G401.6 (cell line): ENCODE measurements around the gene STOX1.
"Not testable (repeated sequence)": the region's sequence is repeated elsewhere in the genome, so short reads cannot be mapped to it uniquely, and the experiment has no call there.

Source experiments
- FAIRE-seq: peaks from 2 replicates; lab custom pipeline; 2012; peaks lifted over from hg19 to GRCh38; lab: Jason Lieb, UNC

STOX1 gene

DNA sequence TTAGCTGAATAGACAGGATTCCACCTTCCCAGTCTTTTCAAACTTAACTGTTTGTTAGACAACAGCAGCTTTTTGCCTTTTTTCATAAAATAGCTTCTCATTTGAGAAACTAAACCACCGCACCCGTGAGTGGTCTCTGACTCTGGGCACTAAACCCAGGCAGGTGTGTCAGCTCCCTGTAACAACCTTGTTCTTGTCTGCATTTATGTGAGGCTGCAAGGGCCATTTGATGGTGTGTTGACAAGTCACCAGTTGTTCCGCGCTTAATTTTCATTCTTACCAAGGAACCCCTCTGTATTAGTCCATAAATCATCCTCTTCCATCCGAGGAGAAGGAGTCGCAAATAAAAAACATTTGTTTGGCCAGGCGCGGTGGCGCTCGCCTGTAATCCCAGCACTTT lies 1.5 kb downstream of the STOX1 start:
- no peak for FAIRE-seq

DNA sequence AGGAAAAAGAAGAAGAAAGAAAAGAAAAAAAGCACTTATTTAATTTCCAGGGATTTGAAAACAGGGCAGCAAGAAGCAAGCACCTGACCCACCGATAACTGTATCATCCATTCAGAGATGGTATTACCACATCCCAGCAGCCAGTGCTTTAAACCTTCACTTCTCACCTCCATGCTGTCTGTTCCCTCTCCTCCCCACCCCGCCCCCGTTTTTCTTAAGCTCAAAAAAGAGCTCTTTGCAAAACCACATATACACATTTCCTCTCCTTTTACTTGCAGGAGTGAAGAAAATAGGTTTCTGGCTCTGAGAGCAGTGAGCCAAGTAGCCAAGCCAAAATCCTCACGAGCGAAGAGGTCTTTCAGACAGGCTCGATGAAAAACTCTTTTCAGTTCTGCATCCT lies 2.2 kb downstream of the STOX1 start:
- FAIRE-seq, result no peak

DNA sequence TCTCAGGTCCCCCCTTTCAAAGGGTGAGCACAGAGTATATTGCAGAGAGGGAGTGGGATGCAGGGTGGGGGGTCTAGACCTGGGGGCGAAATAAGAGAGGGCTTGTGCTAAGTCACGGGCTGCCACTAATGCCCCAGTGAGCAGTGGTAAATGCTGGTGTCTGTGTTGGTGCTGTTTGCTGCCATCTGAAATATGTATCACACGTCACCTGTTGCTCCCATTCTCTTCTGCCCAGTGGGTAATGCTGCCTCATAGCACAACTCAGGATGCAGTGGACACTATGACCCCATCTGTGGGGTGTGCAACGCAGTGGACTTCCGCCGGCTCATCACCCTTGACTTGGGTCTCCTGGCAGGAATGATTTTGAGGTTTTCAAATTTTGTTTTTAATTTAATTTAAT lies 2.6 kb downstream of the STOX1 start:
- FAIRE-seq, result no peak

DNA sequence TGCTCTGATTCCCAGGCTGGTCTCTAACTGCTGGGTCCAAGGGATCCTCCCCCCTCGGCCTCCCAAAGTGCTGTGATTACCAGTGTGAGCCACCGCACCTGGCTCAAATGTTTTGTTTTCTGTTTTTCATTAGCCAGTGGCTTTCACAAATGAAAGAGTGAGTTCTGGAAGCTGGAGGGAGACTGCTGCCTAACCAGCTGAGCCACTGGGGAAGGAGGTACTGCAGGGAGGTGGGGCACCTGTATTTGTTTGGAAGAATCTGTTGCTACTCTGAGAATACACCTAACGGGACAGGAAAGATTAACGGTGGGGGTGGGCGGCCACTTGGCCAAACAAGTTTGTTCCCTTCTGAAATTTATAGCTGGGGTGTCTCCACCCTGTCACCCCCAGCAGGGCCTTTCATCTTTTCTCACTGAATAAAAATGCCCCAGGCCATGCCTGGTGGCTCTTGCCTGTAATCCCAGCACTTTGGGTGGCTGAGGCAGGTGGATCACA lies 4.7 kb downstream of the STOX1 start:
- FAIRE-seq, result no peak

DNA sequence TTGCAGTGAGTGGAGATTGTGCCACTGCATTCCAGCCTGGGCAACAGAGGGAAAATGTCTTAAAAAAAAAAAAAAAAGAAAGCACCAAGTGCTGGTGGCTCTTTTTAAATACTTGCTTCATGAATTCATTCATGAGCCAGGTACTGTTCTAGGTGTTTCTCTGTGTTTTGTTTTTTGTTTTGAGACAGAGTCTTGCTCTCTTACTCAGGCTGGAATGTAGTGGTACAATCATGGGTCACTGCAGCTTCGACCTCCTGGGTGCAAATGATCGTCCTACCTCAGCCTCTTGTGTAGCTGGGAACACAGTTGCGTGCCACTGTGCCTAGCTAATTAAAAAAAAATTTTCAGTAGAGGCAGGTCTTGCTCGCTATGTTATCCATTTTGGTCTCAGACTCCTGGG lies 5.3 kb downstream of the STOX1 start:
- FAIRE-seq, result no peak

DNA sequence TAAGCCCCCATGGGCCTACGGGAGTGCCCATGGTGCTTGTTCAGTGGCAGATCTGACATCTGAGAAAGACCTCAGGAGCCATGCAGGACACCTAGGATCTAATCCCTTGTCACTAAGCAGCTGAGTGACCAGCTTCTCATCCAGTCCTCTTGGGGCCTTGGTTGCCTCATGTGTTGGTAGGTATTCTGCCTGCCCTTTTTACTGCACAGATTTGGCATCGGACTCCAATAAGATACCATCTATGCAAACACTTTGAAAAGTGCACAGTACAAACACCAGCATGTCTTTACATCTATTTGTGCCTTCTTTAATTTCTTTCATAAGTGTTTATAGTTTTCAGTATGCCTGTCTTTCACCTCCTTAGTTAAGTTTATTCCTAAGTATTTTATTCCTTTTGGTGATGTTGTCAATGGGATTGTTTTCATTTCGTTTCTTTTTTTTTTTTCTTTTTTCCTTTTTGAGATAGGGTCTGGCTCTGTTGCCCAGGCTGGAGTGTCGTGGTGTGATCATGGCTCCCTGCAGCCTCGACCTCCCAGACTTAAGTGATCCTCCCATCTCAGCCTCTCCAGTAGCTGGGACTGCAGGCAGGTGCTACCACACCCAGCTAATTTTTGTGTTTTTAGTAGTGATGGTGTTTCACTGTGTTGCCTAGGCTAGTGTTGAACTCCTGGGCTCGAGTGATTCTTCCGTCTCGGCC lies 10.4 kb downstream of the STOX1 start:
- no peak for FAIRE-seq

DNA sequence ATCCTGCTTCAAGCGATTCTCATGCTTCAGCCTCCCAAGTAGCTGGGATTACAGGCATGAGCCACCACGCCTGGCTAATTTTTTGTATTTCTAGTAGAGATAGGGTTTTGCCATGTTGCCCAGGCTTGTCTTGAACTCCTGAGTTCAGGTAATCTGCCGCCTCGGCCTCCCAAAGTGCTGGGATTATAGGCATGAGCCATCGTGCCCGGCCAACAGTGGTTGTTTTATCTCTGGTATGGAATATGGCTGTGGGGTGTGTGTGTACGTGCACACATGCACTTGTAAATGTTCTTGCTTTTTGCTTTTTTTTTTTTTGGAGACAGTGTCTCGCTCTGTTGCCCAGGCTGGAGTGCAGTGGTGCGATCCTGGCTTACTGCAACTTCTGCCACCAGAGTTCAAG lies 13.3 kb downstream of the STOX1 start:
- FAIRE-seq, result not testable (repeated sequence)

DNA sequence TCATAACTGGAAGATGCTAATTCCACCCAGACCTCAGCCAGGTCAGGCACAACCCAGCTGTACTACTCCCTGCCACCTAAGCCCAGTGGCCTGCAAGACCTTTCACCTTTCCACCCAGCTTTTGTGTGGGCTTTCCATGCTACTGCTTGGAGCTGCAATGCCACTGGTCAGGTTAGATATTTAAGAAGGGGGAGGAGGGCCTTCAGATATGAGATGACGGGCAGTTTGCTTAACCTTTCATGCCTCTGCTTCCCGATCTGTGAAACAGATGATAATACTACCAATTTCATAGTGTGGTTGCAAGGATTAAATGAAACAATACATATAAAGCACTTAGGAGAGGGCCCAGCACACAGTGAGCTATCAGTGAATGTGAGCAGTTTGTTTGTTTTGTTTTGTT lies 20.9 kb downstream of the STOX1 start:
- FAIRE-seq, result no peak

DNA sequence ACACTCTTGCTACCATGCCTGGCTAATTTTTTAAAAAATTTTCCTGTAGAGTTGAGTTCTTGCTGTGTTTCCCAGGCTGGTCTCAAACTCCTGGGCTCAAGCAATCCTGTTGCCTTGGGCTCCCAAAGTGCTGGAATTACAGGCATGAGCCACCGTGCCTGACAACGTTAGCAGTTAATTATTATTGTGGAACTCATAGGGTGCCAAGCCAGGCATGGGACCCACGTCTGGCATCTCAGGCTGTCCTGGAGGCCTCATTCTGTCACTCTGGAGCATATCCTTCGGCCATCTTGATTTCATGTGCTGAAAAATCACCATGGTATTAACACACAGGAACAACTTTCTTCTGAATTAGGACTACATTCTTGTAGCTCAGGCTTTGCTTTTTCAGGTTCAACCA lies 21.5 kb downstream of the STOX1 start:
- FAIRE-seq, result no peak

DNA sequence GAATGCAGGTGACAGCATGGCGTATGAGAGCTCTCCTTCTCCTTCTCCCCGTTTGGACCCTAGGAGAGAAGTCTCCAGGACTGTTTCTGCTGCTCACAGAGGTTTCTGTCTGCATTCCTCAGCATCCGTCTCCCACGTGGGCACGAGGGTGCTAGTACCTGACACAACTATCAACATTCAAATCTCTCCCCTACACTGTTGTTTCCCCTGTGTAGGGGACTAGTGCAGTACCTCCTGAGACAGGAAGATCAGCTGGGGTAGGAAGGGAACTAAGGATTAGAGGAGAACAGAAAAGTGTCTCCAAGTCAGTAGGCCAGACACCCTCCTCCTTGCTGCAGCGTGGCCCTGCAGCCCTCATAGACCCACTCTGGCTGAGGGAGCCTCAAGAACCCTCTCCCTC lies 29.0 kb downstream of the STOX1 start:
- no peak for FAIRE-seq

DNA sequence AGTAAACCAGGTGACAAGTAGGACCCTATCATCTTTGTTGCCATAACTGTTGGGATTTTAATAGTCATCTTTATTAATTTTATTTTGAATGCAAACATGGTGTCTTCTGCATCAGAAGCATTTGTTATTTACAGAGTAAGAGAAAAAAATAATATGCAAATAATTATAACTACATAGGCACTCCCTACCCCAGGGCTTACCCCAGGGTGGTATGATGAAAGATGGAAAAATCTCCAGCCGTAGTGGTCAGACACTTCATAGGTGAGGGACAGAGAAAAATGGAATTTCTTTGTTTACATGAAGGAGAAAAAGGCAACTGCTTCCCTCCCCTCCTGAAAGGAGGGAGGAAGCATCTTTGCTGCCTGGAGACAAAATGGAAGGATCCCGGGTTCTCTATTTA lies 29.7 kb downstream of the STOX1 start:
- FAIRE-seq, result no peak

DNA sequence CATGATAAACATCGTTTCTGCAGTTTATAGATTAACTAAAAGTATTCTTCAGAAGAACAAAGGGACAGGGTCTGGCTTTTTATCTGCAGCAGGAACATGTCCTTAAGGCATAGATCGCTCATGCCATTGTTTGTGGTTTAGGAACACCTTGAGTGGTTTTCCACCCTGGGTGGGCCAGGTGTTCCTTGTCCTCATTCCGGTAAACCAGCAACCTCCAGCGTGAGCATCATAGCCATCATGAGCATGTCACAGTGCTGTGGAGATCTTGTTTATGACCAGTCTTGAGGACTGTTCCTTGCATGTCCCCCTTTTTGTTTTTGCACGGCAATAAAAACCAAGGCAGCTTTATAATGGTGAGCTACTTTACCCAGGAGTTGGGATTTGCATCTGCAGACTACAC lies 33.9 kb downstream of the STOX1 start:
- FAIRE-seq, result no peak

DNA sequence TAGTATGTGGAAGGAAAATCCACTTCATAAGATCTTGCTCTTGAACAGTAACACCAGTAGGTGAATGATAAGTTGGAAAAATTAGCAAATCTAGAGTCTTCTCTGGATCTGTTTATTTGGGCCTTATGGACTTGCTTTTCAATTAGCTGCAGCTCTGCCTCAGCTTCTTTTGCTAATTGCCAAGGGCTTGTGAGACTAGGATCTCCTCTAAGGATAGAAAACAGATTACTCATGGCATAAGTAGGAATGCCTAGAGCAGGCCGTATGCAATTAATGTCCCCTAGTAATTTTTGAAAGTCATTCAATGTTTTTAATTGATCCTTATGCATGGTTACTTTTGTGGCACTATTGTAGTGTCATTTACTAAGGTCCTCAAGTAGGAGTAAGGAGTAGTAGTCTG lies 37.3 kb downstream of the STOX1 start:
- FAIRE-seq, result no peak

DNA sequence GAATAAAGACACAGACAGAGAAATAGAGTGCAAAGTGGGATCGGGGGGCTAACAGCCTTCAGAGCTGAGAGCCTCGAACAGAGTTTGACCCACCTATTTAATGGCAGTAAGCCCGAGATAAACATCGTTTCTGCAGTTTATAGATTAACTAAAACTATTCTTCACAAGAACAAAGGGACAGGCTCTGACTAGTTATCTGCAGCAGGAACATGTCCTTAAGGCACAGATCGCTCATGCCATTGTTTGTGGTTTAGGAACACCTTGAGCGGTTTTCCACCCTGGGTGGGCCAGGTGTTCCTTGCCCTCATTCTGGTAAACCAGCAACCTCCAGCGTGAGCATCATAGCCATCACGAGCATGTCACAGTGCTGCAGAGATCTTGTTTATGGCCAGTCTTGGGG lies 40.8 kb downstream of the STOX1 start:
- FAIRE-seq, result not testable (repeated sequence)

DNA sequence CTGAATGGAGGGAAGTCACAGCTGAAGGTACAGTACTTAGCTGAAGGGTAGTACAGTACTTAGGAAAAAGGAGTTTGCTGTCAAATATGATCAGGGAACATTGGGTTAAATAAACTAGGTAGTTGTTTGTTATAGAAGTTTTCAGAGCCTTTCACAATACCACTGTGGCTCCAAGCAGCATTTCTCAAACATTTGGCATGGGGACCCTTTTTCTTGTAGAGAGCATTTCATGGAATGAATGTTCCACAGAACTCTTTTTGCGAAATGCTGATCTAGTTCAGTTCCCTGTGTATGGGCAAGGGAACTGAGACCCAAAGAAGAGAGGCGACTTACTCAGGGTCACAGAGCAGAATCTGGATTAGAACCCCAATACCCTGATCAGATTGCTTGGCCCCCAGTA lies 42.3 kb downstream of the STOX1 start:
- FAIRE-seq, result no peak

DNA sequence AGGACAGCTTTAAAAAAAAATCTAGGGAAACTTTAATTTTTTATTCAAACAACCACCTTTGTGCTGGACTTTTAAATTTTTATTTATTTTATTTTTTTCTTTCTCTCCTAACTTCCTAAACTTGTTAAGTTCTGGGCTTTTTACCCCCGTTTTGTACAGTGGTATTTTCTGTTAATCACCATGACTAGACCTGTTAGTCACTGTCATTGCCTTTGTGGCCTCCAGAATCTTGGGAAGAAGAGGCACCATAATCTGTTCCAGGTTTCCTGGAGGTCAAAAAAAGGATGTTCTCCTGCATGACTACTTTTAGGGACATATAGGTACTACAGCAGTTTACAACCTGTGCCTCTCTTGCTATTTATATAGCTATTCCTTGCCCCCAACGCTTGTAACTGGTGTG lies 42.7 kb downstream of the STOX1 start:
- FAIRE-seq, result no peak

DNA sequence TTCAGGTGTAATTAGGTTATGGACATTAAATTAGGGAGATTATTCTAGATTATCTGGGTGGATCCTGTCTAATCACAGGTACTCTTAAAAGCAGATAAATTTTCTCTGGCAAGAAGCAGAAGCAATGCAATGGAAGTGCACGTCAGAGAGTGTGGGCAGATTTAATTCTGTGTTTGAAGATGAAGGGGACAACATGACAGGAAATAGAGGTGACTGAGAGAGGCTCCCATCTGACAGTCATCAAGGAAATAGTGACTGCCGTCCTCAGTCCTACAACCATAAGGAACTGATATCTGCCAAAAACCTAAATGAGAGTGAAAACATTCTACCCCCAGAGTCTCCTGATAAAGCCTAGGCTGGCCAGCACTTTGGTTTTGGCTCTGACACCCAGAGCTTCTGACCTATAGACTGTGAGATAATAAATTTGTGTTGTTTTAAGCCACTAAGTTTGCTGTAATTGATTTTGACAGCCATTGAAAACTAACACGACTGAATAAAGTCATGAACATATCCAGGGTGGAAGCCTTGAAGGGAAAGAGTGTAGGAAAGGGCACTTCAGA lies 43.3 kb downstream of the STOX1 start:
- no peak for FAIRE-seq

DNA sequence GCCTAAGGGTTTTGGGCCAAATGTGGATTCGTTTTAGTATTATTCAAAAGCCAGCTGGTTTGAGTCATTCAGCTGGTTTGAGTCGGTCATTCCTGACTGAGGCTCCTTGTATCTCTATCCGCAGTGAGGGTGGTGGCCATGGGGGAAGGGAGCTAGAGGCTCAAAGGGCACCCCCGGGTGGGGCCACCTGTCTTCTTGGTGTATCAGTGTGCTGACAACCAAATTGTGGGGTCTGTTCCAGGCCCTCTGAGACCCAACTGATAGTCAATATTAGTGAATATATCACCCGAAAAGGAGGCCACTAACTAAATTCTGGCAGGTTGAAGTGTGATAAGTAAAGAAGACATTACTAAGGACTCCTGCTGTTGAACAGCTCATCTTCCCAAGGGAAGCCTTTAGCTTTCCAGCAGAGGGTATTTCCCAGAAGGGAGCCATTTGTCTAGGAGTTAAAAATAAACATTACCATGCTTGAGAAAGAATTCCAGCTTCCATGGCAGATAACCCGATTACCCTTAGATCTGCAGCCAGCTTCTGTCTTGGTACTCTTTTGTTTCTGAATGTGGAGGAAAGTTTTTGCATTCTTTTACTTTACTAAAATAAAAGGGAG lies 43.9 kb downstream of the STOX1 start:
- no peak for FAIRE-seq

DNA sequence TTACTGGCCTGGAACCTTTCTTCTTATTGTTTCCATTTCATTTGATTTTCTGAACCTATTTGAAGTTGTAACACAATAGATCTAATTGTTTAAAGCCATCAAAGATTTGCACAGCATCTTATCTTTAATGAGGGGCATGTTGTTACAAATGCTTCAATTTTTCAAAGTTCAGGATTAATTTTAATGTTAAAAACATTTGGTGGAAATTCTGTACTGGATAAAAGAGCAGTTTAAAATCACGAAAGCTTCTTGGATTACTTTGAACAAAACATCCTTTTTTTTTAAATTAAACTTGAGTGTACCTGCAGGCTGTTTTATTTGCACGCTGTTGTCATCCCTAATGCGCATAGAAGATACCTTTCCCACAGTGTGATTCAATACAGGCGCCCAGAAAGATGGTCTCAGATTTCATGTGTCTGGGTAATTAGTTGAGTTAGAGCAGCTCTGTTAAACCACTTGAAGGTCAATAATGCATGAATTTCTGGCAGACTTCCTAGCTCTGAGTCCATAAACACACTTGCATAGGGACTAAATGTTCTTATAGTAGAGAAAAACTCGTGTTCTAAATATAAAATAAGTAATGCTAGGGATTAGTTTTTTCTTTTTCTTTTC lies 44.5 kb downstream of the STOX1 start:
- no peak for FAIRE-seq

DNA sequence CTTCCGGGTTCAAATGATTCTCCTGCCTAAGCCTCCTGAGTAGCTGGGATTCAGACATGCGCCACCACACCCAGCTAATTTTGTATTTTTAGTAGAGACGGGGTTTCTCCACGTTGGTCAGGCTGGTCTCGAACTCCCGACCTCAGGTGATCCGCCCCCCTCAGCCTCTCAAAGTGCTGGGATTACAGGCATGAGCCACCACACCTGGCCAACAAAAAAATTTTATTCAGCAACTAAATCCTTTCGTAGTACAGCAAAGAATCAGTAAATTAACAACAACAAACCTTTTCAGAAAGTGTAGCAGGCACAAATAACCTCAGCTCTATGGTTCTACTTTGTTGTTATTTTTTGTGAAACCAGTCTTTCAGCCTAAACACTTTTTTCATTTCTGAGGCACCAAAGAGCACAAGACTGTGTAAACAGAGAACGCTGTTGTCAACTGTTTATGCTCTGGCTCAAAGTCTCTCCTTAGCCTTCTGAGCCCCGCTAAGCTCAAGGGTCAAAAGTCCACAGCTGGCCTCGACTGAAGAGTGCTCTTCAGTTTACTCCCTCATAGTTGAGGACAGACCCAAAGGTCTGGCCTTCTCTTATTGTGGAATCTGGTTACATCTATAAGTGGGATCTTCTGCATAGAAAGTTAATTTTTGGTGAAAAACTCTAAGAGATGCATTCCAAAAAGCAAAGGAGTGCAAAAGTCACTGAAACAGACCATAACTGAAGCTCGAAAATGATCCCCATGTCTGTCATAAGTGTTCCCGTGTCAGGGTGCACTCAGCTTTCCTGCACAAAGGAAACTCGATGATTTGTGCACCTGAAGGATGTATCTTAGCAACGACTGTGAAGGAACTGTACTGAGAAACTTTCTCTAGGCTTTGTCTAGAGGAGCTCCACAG lies 49.2 kb downstream of the STOX1 start:
- no peak for FAIRE-seq

DNA sequence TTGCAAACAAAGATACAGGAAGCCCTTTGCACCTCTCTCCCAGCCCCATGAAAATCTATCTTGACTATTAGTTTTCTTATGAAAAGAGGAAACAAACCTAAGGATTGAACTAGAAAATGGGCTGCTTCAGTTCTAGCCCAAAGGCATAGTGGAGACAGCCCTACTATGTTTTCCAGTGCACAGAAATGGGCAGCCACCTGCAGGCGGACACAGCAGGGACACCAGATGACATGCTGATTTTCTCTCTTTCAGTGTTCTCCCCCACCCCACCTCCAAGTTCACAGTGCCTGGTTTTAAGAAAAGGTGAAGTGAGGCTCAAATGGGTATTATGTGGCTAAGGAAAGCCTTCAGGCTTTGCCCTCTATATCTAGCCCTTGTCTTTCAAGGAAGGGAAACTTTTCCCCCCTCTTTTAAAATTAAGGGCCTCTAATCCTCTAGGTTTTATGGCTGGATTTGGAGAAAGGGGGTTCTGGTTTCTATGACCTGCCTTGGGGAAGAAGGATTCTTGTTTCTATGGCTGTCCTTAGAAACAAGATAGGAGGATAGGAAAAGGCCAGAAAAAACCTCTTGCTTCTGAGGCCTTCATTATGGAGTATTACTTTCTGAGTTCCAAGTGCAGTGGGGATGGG lies 50.3 kb downstream of the STOX1 start:
- FAIRE-seq, result no peak

DNA sequence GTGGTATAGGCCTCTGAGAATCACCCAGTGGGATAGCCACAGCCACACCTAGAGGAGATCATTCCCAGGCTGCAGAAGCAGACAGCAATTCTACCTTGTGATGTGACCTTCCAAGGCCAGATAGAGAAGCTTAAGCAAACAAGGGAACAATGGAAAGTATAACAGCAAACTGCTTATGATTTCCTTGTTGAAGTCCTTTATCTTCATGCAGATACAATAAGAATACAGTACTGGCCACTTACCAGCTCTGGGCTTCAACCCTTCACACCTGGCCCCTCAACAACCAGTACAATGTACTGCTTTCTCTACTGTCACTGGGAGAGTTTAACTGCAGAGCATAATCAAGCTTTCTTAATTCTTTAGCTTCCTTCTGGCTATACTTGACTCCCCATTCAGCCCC lies 51.2 kb downstream of the STOX1 start:
- no peak for FAIRE-seq
